H1 (cell line): ENCODE measurements around the gene EMID1. TPM values are rescaled to one million over a fixed set of nuclear protein-coding genes. Genes with fewer than 3 reads are reported as not detected.
"Not testable (repeated sequence)": the region's sequence is repeated elsewhere in the genome, so short reads cannot be mapped to it uniquely, and the experiment has no call there.

ENCODE experiments used
- CTCF ChIA-PET: fragments of 300-600 bp; sonication (Branson Sonifier 250); formaldehyde crosslinking; loops from one replicate; lab custom pipeline; 2021; ENCODE audit not compliant: partially characterized antibody; lab: Charles Lee
- POLR2A ChIA-PET: fragments of 300-600 bp; sonication (Branson Sonifier 250); formaldehyde crosslinking; loops from one replicate; lab custom pipeline; 2021; ENCODE audit warnings: inconsistent platforms; ENCODE audit not compliant: partially characterized antibody; lab: Charles Lee
- DNase-seq, 2 experiments: peaks; one replicate each; pipeline versions ENCODE4 v3.0.0 to v3.0.0-alpha.2; 2010 to 2022; ENCODE audit warnings: low spot score in 2 of 2, low read depth in 1 of 2, mixed read lengths in 1 of 2
- FAIRE-seq: peaks from 2 replicates; lab custom pipeline; 2011; peaks lifted over from hg19 to GRCh38; lab: Jason Lieb, UNC
- H2AFZ ChIP-seq: 2 replicates; pipeline ENCODE4 v1.8.1; 2012; ENCODE audit warnings: low read length, inconsistent platforms
- H2AK5ac ChIP-seq: 2 replicates; pipeline ENCODE4 v1.6.1; 2013; ENCODE audit warnings: low read depth, low read length
- H2BK120ac ChIP-seq: replicated peaks from 2 replicates; pipeline ENCODE3; 2013; ENCODE audit warnings: low read depth, low read length, inconsistent platforms
- H2BK12ac ChIP-seq: 2 replicates; pipeline ENCODE4 v1.6.1; 2013; ENCODE audit warnings: low read depth, low read length
- H2BK15ac ChIP-seq: 2 replicates; pipeline ENCODE4 v1.6.1; 2013; ENCODE audit warnings: low read length
- H2BK20ac ChIP-seq: 2 replicates; pipeline ENCODE4 v1.6.1; 2013; ENCODE audit warnings: low read length
- H2BK5ac ChIP-seq: 2 replicates; pipeline ENCODE4 v1.6.1; 2013; ENCODE audit warnings: low read depth, low read length
- H3K14ac ChIP-seq: 2 replicates; pipeline ENCODE4 v1.6.1; 2013; ENCODE audit warnings: inconsistent platforms; ENCODE audit not compliant: insufficient read length
- H3K18ac ChIP-seq: 2 replicates; pipeline ENCODE4 v1.6.1; 2013; ENCODE audit warnings: low read length; ENCODE audit errors: extremely low read depth
- H3K23ac ChIP-seq: 2 replicates; pipeline ENCODE4 v1.6.1; 2013; ENCODE audit warnings: inconsistent platforms; ENCODE audit not compliant: insufficient read length
- H3K23me2 ChIP-seq: 2 replicates; pipeline ENCODE4 v1.6.1; 2013; ENCODE audit warnings: low read depth, low read length
- H3K27ac ChIP-seq: 2 replicates; pipeline ENCODE4 v1.6.1; 2011; ENCODE audit warnings: low read depth, low read length, inconsistent platforms
- H3K27me3 ChIP-seq, 4 experiments: replicated peaks in 1 of 4; 1 replicate in 1 of 4; 2 replicates in 3 of 4; pipeline versions ENCODE4 v1.6.1 to v1.8.1; 2011 to 2013; ENCODE audit warnings: low read length in 3 of 4, mild to moderate bottlenecking in 3 of 4, inconsistent platforms in 2 of 4, mixed read lengths in 2 of 4, moderate library complexity in 1 of 4; ENCODE audit not compliant: control insufficient read depth in 3 of 4, insufficient read depth in 3 of 4; ENCODE audit errors: extremely low read depth in 1 of 4
- H3K36me3 ChIP-seq, 4 experiments: 2 replicates each; pipeline versions ENCODE4 v1.6.1 to v1.8.1; 2011 to 2013; ENCODE audit warnings: mild to moderate bottlenecking in 4 of 4, low read length in 3 of 4, moderate library complexity in 2 of 4, control low read depth in 1 of 4, inconsistent platforms in 1 of 4; ENCODE audit not compliant: insufficient read depth in 4 of 4, control insufficient read depth in 2 of 4
- H3K4ac ChIP-seq: replicated peaks from 2 replicates; pipeline ENCODE3; 2013; ENCODE audit warnings: low read length, low read depth, mixed read lengths, inconsistent platforms; ENCODE audit not compliant: insufficient read length
- H3K4me1 ChIP-seq, 4 experiments: replicated peaks in 1 of 4; 1 replicate in 1 of 4; 2 replicates in 3 of 4; pipeline versions ENCODE4 v1.6.1 to v1.8.1; 2011 to 2013; ENCODE audit warnings: low read length in 3 of 4, inconsistent platforms in 2 of 4, mixed read lengths in 1 of 4; ENCODE audit not compliant: insufficient read depth in 4 of 4, control insufficient read depth in 3 of 4
- H3K4me2 ChIP-seq, 2 experiments: 2 replicates each; pipeline versions ENCODE4 v1.6.1 to v1.8.1; 2011 to 2013; ENCODE audit warnings: low read depth in 2 of 2, low read length in 2 of 2, control low read depth in 1 of 2, inconsistent platforms in 1 of 2, mild to moderate bottlenecking in 1 of 2; ENCODE audit not compliant: insufficient read depth in 1 of 2
- H3K4me3 ChIP-seq, 4 experiments: fragments of 200-600, 300-600 bp in 1 of 4; sonication (generic), shearing (Covaris generic), sonication (Bioruptor Twin) in 1 of 4; 2 replicates each; pipeline versions ENCODE4 v1.5.1 to v1.8.1; 2011 to 2016; ENCODE audit warnings: low read length in 4 of 4, low read depth in 3 of 4, control low read depth in 2 of 4, inconsistent platforms in 2 of 4, mild to moderate bottlenecking in 2 of 4, mixed read lengths in 1 of 4, moderate library complexity in 1 of 4; ENCODE audit not compliant: insufficient read depth in 2 of 4; ENCODE audit errors: extremely low read depth in 1 of 4
- H3K56ac ChIP-seq: replicated peaks from 2 replicates; pipeline ENCODE3; 2013; ENCODE audit warnings: low read depth, mild to moderate bottlenecking, mixed read lengths, low read length, inconsistent platforms; ENCODE audit not compliant: insufficient read length
- H3K79me1 ChIP-seq: 2 replicates; pipeline ENCODE4 v1.6.1; 2013; ENCODE audit warnings: low read depth, low read length, control low read depth
- H3K79me2 ChIP-seq, 2 experiments: 2 replicates each; pipeline versions ENCODE4 v1.6.1 to v1.8.1; 2012 to 2013; ENCODE audit warnings: low read length in 2 of 2, mild to moderate bottlenecking in 2 of 2, inconsistent platforms in 1 of 2; ENCODE audit not compliant: insufficient read depth in 2 of 2, control insufficient read depth in 1 of 2
- H3K9ac ChIP-seq, 4 experiments: replicated peaks in 1 of 4; 1 replicate in 1 of 4; 2 replicates in 3 of 4; pipeline versions ENCODE4 v1.6.1 to v1.8.1; 2011 to 2013; ENCODE audit warnings: low read depth in 3 of 4, low read length in 3 of 4, control low read depth in 2 of 4, mild to moderate bottlenecking in 2 of 4, moderate library complexity in 2 of 4, inconsistent platforms in 1 of 4; ENCODE audit errors: extremely low read depth in 1 of 4
- H3K9me3 ChIP-seq, 2 experiments: 2 replicates each; pipeline versions ENCODE4 v1.6.1 to v1.8.1; 2012 to 2013; ENCODE audit warnings: mild to moderate bottlenecking in 2 of 2, moderate library complexity in 2 of 2, control low read depth in 1 of 2, inconsistent platforms in 1 of 2, low read depth in 1 of 2, low read length in 1 of 2, mixed read lengths in 1 of 2; ENCODE audit not compliant: insufficient read depth in 2 of 2
- H4K20me1 ChIP-seq, 2 experiments: replicated peaks in 1 of 2; 2 replicates each; pipeline versions ENCODE3 to v1.8.1; 2011 to 2013; ENCODE audit warnings: inconsistent platforms in 2 of 2, low read length in 2 of 2, mild to moderate bottlenecking in 1 of 2; ENCODE audit not compliant: insufficient read depth in 2 of 2, control insufficient read depth in 1 of 2
- H4K5ac ChIP-seq: 2 replicates; pipeline ENCODE4 v1.6.1; 2013; ENCODE audit warnings: low read length, low read depth, mixed read lengths, inconsistent platforms; ENCODE audit not compliant: insufficient read length
- H4K8ac ChIP-seq: 2 replicates; pipeline ENCODE4 v1.8.0; 2013; ENCODE audit warnings: mild to moderate bottlenecking, moderate library complexity, low read length, inconsistent platforms; ENCODE audit not compliant: insufficient read depth; ENCODE audit errors: extremely low read depth
- H4K91ac ChIP-seq: replicated peaks from 2 replicates; pipeline ENCODE3; 2013; ENCODE audit warnings: low read length, mixed read lengths, inconsistent platforms; ENCODE audit not compliant: insufficient read length
- WGBS, 2 experiments: shearing (Covaris generic) in 1 of 2; methylation state at CpG; one replicate each; pipeline versions ENCODE4 v1.1.6 to v1.1.7; 2013 to 2015; ENCODE audit warnings: low lambda C conversion rate in 2 of 2, mixed read lengths in 2 of 2, inconsistent platforms in 1 of 2, low coverage in 1 of 2, missing lambda C conversion rate in 1 of 2; ENCODE audit not compliant: insufficient replicate concordance in 2 of 2, insufficient coverage in 1 of 2, insufficient read length in 1 of 2; ENCODE audit errors: extremely low coverage in 1 of 2, missing lambda C conversion rate in 1 of 2; 5-methylcytosine and 5-hydroxymethylcytosine counted together
- polyA plus RNA-seq, 7 experiments: library from polyadenylated mRNA; depleted of rRNA in 3 of 7; stranded (reverse) in 5 of 7; unstranded in 2 of 7; fragments of >200 nt in 5 of 7; fragments of 200-250 nt in 2 of 7; gene quantifications; 1 replicate in 5 of 7; 2 replicates in 1 of 7; 4 replicates in 1 of 7; pipeline versions ENCODE4 v1.2.1 to v1.2.3, GENCODE V29; 2011 to 2013; ENCODE audit warnings: missing spikeins in 2 of 7, mixed read lengths in 2 of 7
- total RNA-seq: library from RNA; stranded (reverse); fragmentation: NEBNext Ultra II Directional; extraction: Animal tissue kit (Norgen Biotek cat#: 25700); gene quantifications from 2 replicates; pipeline ENCODE4 v1.2.1, GENCODE V29; 2021

Gene EMID1
- total and polyA plus RNA-seq, 2 of the 8 experiments (the other 6 are each of a cell fraction or from before 2014, with no cell fraction given): 3.9 to 7.4 TPM

GRCh38 chr22:29240481-29240880 lies 34.8 kb downstream of the EMID1 start:
- not testable (repeated sequence) for H2BK12ac ChIP-seq, H3K14ac ChIP-seq, H3K36me3 ChIP-seq, H3K79me1 ChIP-seq, H4K5ac ChIP-seq, H3K9ac ChIP-seq, H3K4me1 ChIP-seq, H2BK15ac ChIP-seq, H4K20me1 ChIP-seq, H3K18ac ChIP-seq, H3K56ac ChIP-seq, H2AK5ac ChIP-seq, H4K91ac ChIP-seq, H3K4me3 ChIP-seq, H2BK120ac ChIP-seq, H3K9me3 ChIP-seq, H4K8ac ChIP-seq, H2AFZ ChIP-seq, H3K23ac ChIP-seq, H2BK20ac ChIP-seq, H3K27ac ChIP-seq, H3K23me2 ChIP-seq, FAIRE-seq, H3K27me3 ChIP-seq, H3K79me2 ChIP-seq, DNase-seq, H2BK5ac ChIP-seq, H3K4me2 ChIP-seq, H3K4ac ChIP-seq
- WGBS, 2 experiments: 91% methylated on average over 9 of the region's 9 CpGs; no CpG with 5 or more reads in 1 of the 2 experiments
- ChIA-PET POLR2A (interaction anchor here (0.9 to 1.3 kb wide), 2 partner anchors 22 to 34 kb away, joined by 3 to 5 read pairs; partner anchors contain the start of gene EMID1), CTCF (interaction anchor here (0.9 to 2.9 kb wide), 4 partner anchors 19 to 55 kb away, joined by 3 to 8 read pairs (median 5); no protein-coding TSS in a partner anchor)
